ENCODE measurements around the gene TOMM22. TPM values are rescaled to one million over a fixed set of nuclear protein-coding genes. Genes with fewer than 3 reads are reported as not detected.
A peak's percentile ranks its signal among the peaks of the same experiment; 100 is the strongest.

The TOMM22 gene
- total and polyA plus RNA-seq, 2 donors (not counting 1 experiment from before 2014, with no cell fraction given), result 61.1 to 80.3 TPM

GRCh38 chr22:38699784-38700183, 18.0 kb downstream of the TOMM22 start:
- peak; percentile 36 to 51 for DNase-seq (ENCODE audit: low read depth in 2 of 2)
- Histone ChIP-seq H4K20me1 (ENCODE audit: control insufficient read depth, extremely low read depth, insufficient read depth, low read length) (no peaks in the 10 kb centered on the region), H3K9ac (ENCODE audit: insufficient read depth, low read length) (peak overlapping the region; percentile 90), H3K36me3 (ENCODE audit: control insufficient read depth, insufficient read depth, low read length) (no peaks in the 10 kb centered on the region), H3K9me3 (ENCODE audit: control insufficient read depth, insufficient read depth, low read depth, low read length) (no peaks in the 10 kb centered on the region), H3K4me1 (ENCODE audit: control insufficient read depth, extremely low read depth, insufficient read depth, low read length) (peaks cover 18% of the 10 kb centered on the region), H3K27ac (ENCODE audit: insufficient read depth, low read length) (peak overlapping the region; percentile 89), H3K79me2 (ENCODE audit: control insufficient read depth, insufficient read depth, low read length) (peaks cover 47% of the 10 kb centered on the region), H2AFZ (ENCODE audit: low read length) (no peak overlapping the region), H3K27me3 (ENCODE audit: control insufficient read depth, insufficient read depth, low read length) (no peaks in the 10 kb centered on the region), H3K4me3 (replicated peaks in 1 of 4; ENCODE audit: control extremely low read depth in 1 of 4, insufficient read depth in 1 of 4, low read depth in 3 of 4, low read length in 4 of 4) (peak overlapping the region; percentile 43 to 92 (median 73)), H3K4me2 (ENCODE audit: extremely low read depth, insufficient read depth, low read length) (peak overlapping the region; percentile 98)
- TF ChIP-seq, protein P1, sequence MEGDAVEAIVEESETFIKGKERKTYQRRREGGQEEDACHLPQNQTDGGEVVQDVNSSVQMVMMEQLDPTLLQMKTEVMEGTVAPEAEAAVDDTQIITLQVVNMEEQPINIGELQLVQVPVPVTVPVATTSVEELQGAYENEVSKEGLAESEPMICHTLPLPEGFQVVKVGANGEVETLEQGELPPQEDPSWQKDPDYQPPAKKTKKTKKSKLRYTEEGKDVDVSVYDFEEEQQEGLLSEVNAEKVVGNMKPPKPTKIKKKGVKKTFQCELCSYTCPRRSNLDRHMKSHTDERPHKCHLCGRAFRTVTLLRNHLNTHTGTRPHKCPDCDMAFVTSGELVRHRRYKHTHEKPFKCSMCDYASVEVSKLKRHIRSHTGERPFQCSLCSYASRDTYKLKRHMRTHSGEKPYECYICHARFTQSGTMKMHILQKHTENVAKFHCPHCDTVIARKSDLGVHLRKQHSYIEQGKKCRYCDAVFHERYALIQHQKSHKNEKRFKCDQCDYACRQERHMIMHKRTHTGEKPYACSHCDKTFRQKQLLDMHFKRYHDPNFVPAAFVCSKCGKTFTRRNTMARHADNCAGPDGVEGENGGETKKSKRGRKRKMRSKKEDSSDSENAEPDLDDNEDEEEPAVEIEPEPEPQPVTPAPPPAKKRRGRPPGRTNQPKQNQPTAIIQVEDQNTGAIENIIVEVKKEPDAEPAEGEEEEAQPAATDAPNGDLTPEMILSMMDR (conservative IDR thresholded peaks at IDR 0.05 in 1 of 2, IDR thresholded peaks at IDR 0.05 in 1 of 2; ENCODE audit: low read depth in 1 of 2, low read length in 2 of 2), result no peak
- no peak for TF ChIP-seq EZH2 (IDR thresholded peaks at IDR 0.05; ENCODE audit: low read length, missing control alignments)

GRCh38 chr22:38700270-38700788, 18.6 kb downstream of the TOMM22 start:
- Histone ChIP-seq H3K36me3 (ENCODE audit: control insufficient read depth, insufficient read depth, low read length) (no peaks in the 10 kb centered on the region), H4K20me1 (ENCODE audit: control insufficient read depth, extremely low read depth, insufficient read depth, low read length) (no peaks in the 10 kb centered on the region), H3K9me3 (ENCODE audit: control insufficient read depth, insufficient read depth, low read depth, low read length) (no peaks in the 10 kb centered on the region), H3K4me1 (ENCODE audit: control insufficient read depth, extremely low read depth, insufficient read depth, low read length) (peaks cover 18% of the 10 kb centered on the region), H3K9ac (ENCODE audit: insufficient read depth, low read length) (peak overlapping the region; percentile 90), H3K4me2 (ENCODE audit: extremely low read depth, insufficient read depth, low read length) (peak overlapping the region; percentile 98), H3K79me2 (ENCODE audit: control insufficient read depth, insufficient read depth, low read length) (peaks cover 42% of the 10 kb centered on the region), H3K27ac (ENCODE audit: insufficient read depth, low read length) (peak overlapping the region; percentile 89), H2AFZ (ENCODE audit: low read length) (no peak overlapping the region), H3K4me3 (replicated peaks in 1 of 4; ENCODE audit: control extremely low read depth in 1 of 4, insufficient read depth in 1 of 4, low read depth in 3 of 4, low read length in 4 of 4) (peak overlapping the region; percentile 43 to 92 (median 73)), H3K27me3 (ENCODE audit: control insufficient read depth, insufficient read depth, low read length) (no peaks in the 10 kb centered on the region)
- DNase-seq (ENCODE audit: low read depth in 2 of 2), result peak in 1 of 2 donors; percentile 56
- no peak for TF ChIP-seq EZH2 (IDR thresholded peaks at IDR 0.05; ENCODE audit: low read length, missing control alignments)
- TF ChIP-seq, protein P1 (conservative IDR thresholded peaks at IDR 0.05 in 1 of 2, IDR thresholded peaks at IDR 0.05 in 1 of 2; ENCODE audit: low read depth in 1 of 2, low read length in 2 of 2), result no peak

DNA sequence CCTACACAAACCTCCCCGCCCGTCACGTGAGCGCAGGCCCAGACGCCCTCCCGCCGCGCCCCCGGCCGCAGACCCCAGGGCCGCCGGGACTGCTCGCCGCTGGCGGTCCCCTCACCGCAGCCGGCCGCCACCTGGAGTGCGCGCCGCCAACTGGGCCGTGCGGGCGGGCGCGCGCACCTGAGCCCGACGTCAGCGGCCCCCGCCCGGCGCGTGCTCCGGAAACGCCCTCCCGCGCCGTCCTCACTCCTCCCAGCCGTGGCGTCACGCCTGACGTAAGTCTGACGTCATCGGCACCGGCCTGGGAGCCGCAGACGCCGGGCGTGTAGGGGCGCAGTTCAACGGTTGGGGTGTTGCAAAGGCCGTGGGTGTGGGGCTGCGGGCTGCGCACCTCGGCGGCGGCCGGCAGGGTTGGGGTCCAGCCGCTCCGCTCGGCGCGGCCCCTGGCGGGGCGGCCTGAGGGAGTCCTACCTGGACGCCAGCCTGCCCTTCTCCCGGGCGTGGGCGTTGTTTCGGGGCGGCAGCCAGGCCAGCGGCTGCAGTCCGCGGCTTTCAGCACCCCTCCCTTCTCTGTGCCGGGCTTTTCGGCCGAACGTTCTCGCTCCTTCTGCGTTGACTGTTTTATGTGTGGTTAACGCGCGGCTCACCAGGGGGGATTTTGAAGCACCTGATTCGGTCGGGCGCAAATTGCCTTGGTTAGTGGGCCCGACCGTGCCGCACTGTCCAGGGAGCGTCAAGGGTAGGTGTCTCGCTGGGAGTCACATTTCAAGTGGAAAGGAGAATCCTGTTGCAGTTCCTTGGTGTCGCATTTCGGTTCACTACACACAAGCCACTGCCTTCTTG, 19.3 kb downstream of the TOMM22 start, which contains the start of gene JOSD1:
JOSD1 (minus strand) TSS at position 155 of the 840 bp plus-strand sequence. CDS start 956 bp downstream, outside the sequence.
- Histone ChIP-seq H3K4me2 (ENCODE audit: extremely low read depth, insufficient read depth, low read length) (peak within 1 kb of the TSS; percentile 98), H3K79me2 (ENCODE audit: control insufficient read depth, insufficient read depth, low read length) (peaks cover 36% of the 10 kb centered on the region), H3K9ac (ENCODE audit: insufficient read depth, low read length) (peak within 1 kb of the TSS; percentile 90), H3K4me1 (ENCODE audit: control insufficient read depth, extremely low read depth, insufficient read depth, low read length) (peaks cover 18% of the 10 kb centered on the region), H3K27ac (ENCODE audit: insufficient read depth, low read length) (peak within 1 kb of the TSS; percentile 89), H2AFZ (ENCODE audit: low read length) (peak within 1 kb of the TSS; percentile 4), H3K9me3 (ENCODE audit: control insufficient read depth, insufficient read depth, low read depth, low read length) (no peaks in the 10 kb centered on the region), H3K4me3 (replicated peaks in 1 of 4; ENCODE audit: control extremely low read depth in 1 of 4, insufficient read depth in 1 of 4, low read depth in 3 of 4, low read length in 4 of 4) (peak within 1 kb of the TSS; percentile 60 to 92 (median 73)), H3K27me3 (ENCODE audit: control insufficient read depth, insufficient read depth, low read length) (no peaks in the 10 kb centered on the region), H3K36me3 (ENCODE audit: control insufficient read depth, insufficient read depth, low read length) (no peaks in the 10 kb centered on the region), H4K20me1 (ENCODE audit: control insufficient read depth, extremely low read depth, insufficient read depth, low read length) (no peaks in the 10 kb centered on the region)
- no peak for TF ChIP-seq EZH2 (IDR thresholded peaks at IDR 0.05; ENCODE audit: low read length, missing control alignments)
- TF ChIP-seq, protein P1 (conservative IDR thresholded peaks at IDR 0.05 in 1 of 2, IDR thresholded peaks at IDR 0.05 in 1 of 2; ENCODE audit: low read depth in 1 of 2, low read length in 2 of 2), result no peak
- DNase-seq (ENCODE audit: low read depth in 2 of 2), result peak; percentile 92 to 95

Data from fibroblast of lung (primary cell).